Measurements from ENCODE around the gene PEX6.

Gene PEX6

GRCh38 chr6:43013843-43014433, 35.0 kb upstream of the PEX6 start, which contains the start of the genes KLHDC3 and MEA1 (continued):
- TF ChIP-seq ZNF70 (CRISPR knock-in tag; IDR thresholded peaks at IDR 0.05) (no peak), GLIS3 (CRISPR knock-in tag; IDR thresholded peaks at IDR 0.05) (no peak), ZFP30 (CRISPR knock-in tag; IDR thresholded peaks at IDR 0.05) (no peak), OSR1 (CRISPR knock-in tag; IDR thresholded peaks at IDR 0.05) (no peak)

GRCh38 chr6:43013097-43013842, 34.3 kb upstream of the PEX6 start:
- ATAC-seq: peak; percentile 39
- TF ChIP-seq POU6F1 (CRISPR knock-in tag; IDR thresholded peaks at IDR 0.05; ENCODE audit: borderline replicate concordance, low read depth) (no peak), ISL1 (CRISPR knock-in tag; IDR thresholded peaks at IDR 0.05) (no peak), TOX (CRISPR knock-in tag; IDR thresholded peaks at IDR 0.05; ENCODE audit: borderline replicate concordance) (no peak), ZNF70 (CRISPR knock-in tag; IDR thresholded peaks at IDR 0.05) (no peak), ZNF565 (CRISPR knock-in tag; conservative IDR thresholded peaks at IDR 0.05; ENCODE audit: low read depth) (no peak), TCF4 (CRISPR knock-in tag; IDR thresholded peaks at IDR 0.05; ENCODE audit: borderline replicate concordance) (no peak), RARB (CRISPR knock-in tag; IDR thresholded peaks at IDR 0.05) (no peak), ZNF8 (CRISPR knock-in tag; IDR thresholded peaks at IDR 0.05) (no peak), ARNTL (CRISPR knock-in tag; IDR thresholded peaks at IDR 0.05; ENCODE audit: borderline replicate concordance, low read depth) (no peak), ESRRG (CRISPR knock-in tag; IDR thresholded peaks at IDR 0.05) (no peak), OSR1 (CRISPR knock-in tag; IDR thresholded peaks at IDR 0.05) (no peak), GLIS3 (CRISPR knock-in tag; IDR thresholded peaks at IDR 0.05) (no peak), CREB5 (CRISPR knock-in tag; IDR thresholded peaks at IDR 0.05; ENCODE audit: low read depth) (no peak), PPARA (CRISPR knock-in tag; IDR thresholded peaks at IDR 0.05; ENCODE audit: borderline replicate concordance) (no peak), SNAI2 (CRISPR knock-in tag; IDR thresholded peaks at IDR 0.05) (no peak)

- TF ChIP-seq OSR1 (CRISPR knock-in tag; IDR thresholded peaks at IDR 0.05): no peak
- no peak for TF ChIP-seq ZFP30 (CRISPR knock-in tag; IDR thresholded peaks at IDR 0.05)
- TF ChIP-seq TOX (CRISPR knock-in tag; IDR thresholded peaks at IDR 0.05; ENCODE audit: borderline replicate concordance): no peak
- no peak for TF ChIP-seq ISL1 (CRISPR knock-in tag; IDR thresholded peaks at IDR 0.05)
- no peak for TF ChIP-seq CSRNP3 (CRISPR knock-in tag; IDR thresholded peaks at IDR 0.05)
- no peak for TF ChIP-seq ZC3H10 (CRISPR knock-in tag; IDR thresholded peaks at IDR 0.05)
- no peak for TF ChIP-seq ESRRG (CRISPR knock-in tag; IDR thresholded peaks at IDR 0.05)
- no peak for TF ChIP-seq SNAI2 (CRISPR knock-in tag; IDR thresholded peaks at IDR 0.05)
- TF ChIP-seq ZNF8 (CRISPR knock-in tag; IDR thresholded peaks at IDR 0.05): no peak
- no peak for TF ChIP-seq ARNTL (CRISPR knock-in tag; IDR thresholded peaks at IDR 0.05; ENCODE audit: borderline replicate concordance, low read depth)
- no peak for ATAC-seq
Measured at GRCh38 chr6:43012364-43012763, 33.4 kb upstream of the PEX6 start.

GRCh38 chr6:43011207-43011606, 32.2 kb upstream of the PEX6 start:
- TF ChIP-seq GLIS3 (CRISPR knock-in tag; IDR thresholded peaks at IDR 0.05): no peak
- no peak for TF ChIP-seq PATZ1 (CRISPR knock-in tag; IDR thresholded peaks at IDR 0.05; ENCODE audit: borderline replicate concordance)
- TF ChIP-seq ZFP30 (CRISPR knock-in tag; IDR thresholded peaks at IDR 0.05): no peak
- no peak for TF ChIP-seq ZNF70 (CRISPR knock-in tag; IDR thresholded peaks at IDR 0.05)
- TF ChIP-seq CREB5 (CRISPR knock-in tag; IDR thresholded peaks at IDR 0.05; ENCODE audit: low read depth): no peak
- no peak for TF ChIP-seq PPARA (CRISPR knock-in tag; IDR thresholded peaks at IDR 0.05; ENCODE audit: borderline replicate concordance)
- ATAC-seq: no peak
